NK-92 treated with Interleukin-12 subunit alpha and Interleukin-12 subunit beta, amount 100 ng/mL, for 24 hours (cell line): Measurements from ENCODE around the gene CRTAC1.
"Not testable (repeated sequence)": the region's sequence is repeated elsewhere in the genome, so short reads cannot be mapped to it uniquely, and the experiment has no call there.

Source experiments
- DNase-seq: peaks from one replicate; lab custom pipeline; 2025; lab: John Stamatoyannopoulos, UW

The CRTAC1 gene

GRCh38 chr10:97842656-97843280 is 187.7 kb downstream of the CRTAC1 start:
- no peak for DNase-seq

GRCh38 chr10:97842114-97842513 is 188.3 kb downstream of the CRTAC1 start:
- not testable (repeated sequence) for DNase-seq

- DNase-seq: not testable (repeated sequence)
Measured at GRCh38 chr10:97841166-97841565, 189.3 kb downstream of the CRTAC1 start.

- DNase-seq: no peak
Measured at GRCh38 chr10:97838091-97838490, 192.3 kb downstream of the CRTAC1 start.

GRCh38 chr10:97836446-97836845 is 194.0 kb downstream of the CRTAC1 start:
- no peak for DNase-seq

- DNase-seq: no peak
Measured at GRCh38 chr10:97831259-97831658, 199.2 kb downstream of the CRTAC1 start.

- DNase-seq: no peak
Measured at GRCh38 chr10:97830064-97830463, 200.4 kb downstream of the CRTAC1 start.

GRCh38 chr10:97828721-97829120 is 201.7 kb downstream of the CRTAC1 start:
- DNase-seq: no peak

- no peak for DNase-seq
Measured at GRCh38 chr10:97827702-97828291, 202.6 kb downstream of the CRTAC1 start.

GRCh38 chr10:97826892-97827291 is 203.5 kb downstream of the CRTAC1 start:
- DNase-seq: no peak

GRCh38 chr10:97825020-97825760 is 205.2 kb downstream of the CRTAC1 start:
- no peak for DNase-seq

- DNase-seq: no peak
Measured at GRCh38 chr10:97823734-97824133, 206.7 kb downstream of the CRTAC1 start.

- no peak for DNase-seq
Measured at GRCh38 chr10:97822261-97822687, 208.1 kb downstream of the CRTAC1 start.

GRCh38 chr10:97821308-97822038 is 208.9 kb downstream of the CRTAC1 start:
- no peak for DNase-seq

- DNase-seq: no peak
Measured at GRCh38 chr10:97820096-97820704, 210.2 kb downstream of the CRTAC1 start.

GRCh38 chr10:97818572-97818971 is 211.8 kb downstream of the CRTAC1 start:
- DNase-seq: no peak

GRCh38 chr10:97816609-97817008 is 213.8 kb downstream of the CRTAC1 start:
- no peak for DNase-seq
